Measurements from ENCODE around the gene ARHGAP44. TPM values are rescaled to one million over a fixed set of nuclear protein-coding genes. Genes with fewer than 3 reads are reported as not detected.

Gene ARHGAP44
- polyA plus RNA-seq, 3 donors = 7.2 to 7.8 (median 7.5) TPM

Other genes with a start within 250 kb of the ARHGAP44 start
- gene MYOCD, start 123.6 kb upstream of the ARHGAP44 start, polyA plus RNA-seq (ENCODE audit: insufficient read length in 3 of 3) = 1 to 10 TPM; 3.8 to 5.8 (median 4.0) TPM
- 10 to 100 TPM; 66.2 to 69.8 (median 68.0) TPM for gene ELAC2, start 228.5 kb downstream of the ARHGAP44 start, polyA plus RNA-seq (ENCODE audit: insufficient read length in 3 of 3)